ENCODE measurements around the gene VGF. TPM values are rescaled to one million over a fixed set of nuclear protein-coding genes. Genes with fewer than 3 reads are reported as not detected.
A peak's percentile ranks its signal among the peaks of the same experiment; 100 is the strongest.

Gene VGF
- total RNA-seq, 1 donor from 2014 or later = 0.65 TPM

DNA sequence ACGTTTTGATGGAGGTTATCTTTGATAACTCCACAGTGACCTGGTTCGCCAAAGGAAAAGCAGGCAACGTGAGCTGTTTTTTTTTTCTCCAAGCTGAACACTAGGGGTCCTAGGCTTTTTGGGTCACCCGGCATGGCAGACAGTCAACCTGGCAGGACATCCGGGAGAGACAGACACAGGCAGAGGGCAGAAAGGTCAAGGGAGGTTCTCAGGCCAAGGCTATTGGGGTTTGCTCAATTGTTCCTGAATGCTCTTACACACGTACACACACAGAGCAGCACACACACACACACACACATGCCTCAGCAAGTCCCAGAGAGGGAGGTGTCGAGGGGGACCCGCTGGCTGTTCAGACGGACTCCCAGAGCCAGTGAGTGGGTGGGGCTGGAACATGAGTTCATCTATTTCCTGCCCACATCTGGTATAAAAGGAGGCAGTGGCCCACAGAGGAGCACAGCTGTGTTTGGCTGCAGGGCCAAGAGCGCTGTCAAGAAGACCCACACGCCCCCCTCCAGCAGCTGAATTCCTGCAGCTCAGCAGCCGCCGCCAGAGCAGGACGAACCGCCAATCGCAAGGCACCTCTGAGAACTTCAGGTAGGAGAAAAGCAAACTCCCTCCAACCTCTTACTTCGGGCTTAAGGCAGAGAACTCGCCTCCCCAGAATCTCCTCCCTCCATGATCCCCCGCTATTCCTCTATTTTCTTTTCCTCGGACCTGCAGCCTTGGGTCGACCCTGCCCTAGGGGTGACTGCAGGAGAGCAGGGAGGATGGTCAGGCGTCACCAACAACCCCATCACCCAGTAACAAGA, 38.5 kb downstream of the VGF start, which contains the start of gene SERPINE1:
Gene SERPINE1 (plus strand): TSS at position 454 of the 809 bp plus-strand sequence. CDS start 1,290 bp downstream, outside the sequence.
- no peak within 1 kb of the TSS for H3K27ac ChIP-seq
- no peak within 1 kb of the TSS for H2AFZ ChIP-seq (replicated peaks)
- H3K27ac Mint-ChIP-seq = peak within 1 kb of the TSS; percentile 38
- H3K9me3 Mint-ChIP-seq = peaks cover 10% of the 10 kb centered on the region
- no peaks in the 10 kb centered on the region for H3K9me3 ChIP-seq (ENCODE audit: low read depth)
- TF ChIP-seq, protein P1, sequence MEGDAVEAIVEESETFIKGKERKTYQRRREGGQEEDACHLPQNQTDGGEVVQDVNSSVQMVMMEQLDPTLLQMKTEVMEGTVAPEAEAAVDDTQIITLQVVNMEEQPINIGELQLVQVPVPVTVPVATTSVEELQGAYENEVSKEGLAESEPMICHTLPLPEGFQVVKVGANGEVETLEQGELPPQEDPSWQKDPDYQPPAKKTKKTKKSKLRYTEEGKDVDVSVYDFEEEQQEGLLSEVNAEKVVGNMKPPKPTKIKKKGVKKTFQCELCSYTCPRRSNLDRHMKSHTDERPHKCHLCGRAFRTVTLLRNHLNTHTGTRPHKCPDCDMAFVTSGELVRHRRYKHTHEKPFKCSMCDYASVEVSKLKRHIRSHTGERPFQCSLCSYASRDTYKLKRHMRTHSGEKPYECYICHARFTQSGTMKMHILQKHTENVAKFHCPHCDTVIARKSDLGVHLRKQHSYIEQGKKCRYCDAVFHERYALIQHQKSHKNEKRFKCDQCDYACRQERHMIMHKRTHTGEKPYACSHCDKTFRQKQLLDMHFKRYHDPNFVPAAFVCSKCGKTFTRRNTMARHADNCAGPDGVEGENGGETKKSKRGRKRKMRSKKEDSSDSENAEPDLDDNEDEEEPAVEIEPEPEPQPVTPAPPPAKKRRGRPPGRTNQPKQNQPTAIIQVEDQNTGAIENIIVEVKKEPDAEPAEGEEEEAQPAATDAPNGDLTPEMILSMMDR (IDR thresholded peaks at IDR 0.05) = peak; percentile 29
- TF ChIP-seq EZH2 (IDR thresholded peaks at IDR 0.05) = no peak
- no peak for TF ChIP-seq EZH2phosphoT487 (IDR thresholded peaks at IDR 0.05)
- H3K4me1 ChIP-seq = peaks cover 24% of the 10 kb centered on the region
- peaks cover 42% of the 10 kb centered on the region for H3K4me1 Mint-ChIP-seq
- peak within 1 kb of the TSS; percentile 73 for H3K4me3 Mint-ChIP-seq
- H3F3A ChIP-seq (ENCODE audit: low read depth) = peaks cover 13% of the 10 kb centered on the region
- peak within 1 kb of the TSS; percentile 74 for H3K4me2 ChIP-seq
- H3K27me3 ChIP-seq = no peaks in the 10 kb centered on the region
- no peaks in the 10 kb centered on the region for H3K36me3 ChIP-seq
- no peaks in the 10 kb centered on the region for H4K20me1 ChIP-seq (ENCODE audit: low read depth)
- peak; percentile 75 for DNase-seq (ENCODE audit: low spot score)
- H3K27me3 Mint-ChIP-seq (ENCODE audit: insufficient read depth, low read depth) = peaks cover 16% of the 10 kb centered on the region
- H3K9ac ChIP-seq = no peak within 1 kb of the TSS
- H3K79me2 ChIP-seq (ENCODE audit: low read depth) = no peaks in the 10 kb centered on the region
- H3K4me3 ChIP-seq = peak within 1 kb of the TSS; percentile 26
- H3K36me3 Mint-ChIP-seq = peaks cover 2% of the 10 kb centered on the region

GRCh38 chr7:101125989-101126650, 39.2 kb downstream of the VGF start:
- peaks cover 44% of the 10 kb centered on the region for H3K4me1 Mint-ChIP-seq
- Histone ChIP-seq H3F3A (ENCODE audit: low read depth) (peaks cover 13% of the 10 kb centered on the region), H3K9me3 (ENCODE audit: low read depth) (no peaks in the 10 kb centered on the region), H3K79me2 (ENCODE audit: low read depth) (no peaks in the 10 kb centered on the region), H3K27me3 (no peaks in the 10 kb centered on the region), H3K36me3 (no peaks in the 10 kb centered on the region), H3K27ac (no peak overlapping the region), H2AFZ (replicated peaks) (no peak overlapping the region), H3K4me3 (no peak overlapping the region), H3K4me2 (peak overlapping the region; percentile 74), H3K4me1 (peaks cover 27% of the 10 kb centered on the region), H4K20me1 (ENCODE audit: low read depth) (no peaks in the 10 kb centered on the region), H3K9ac (no peak overlapping the region)
- H3K9me3 Mint-ChIP-seq = peaks cover 10% of the 10 kb centered on the region
- H3K27me3 Mint-ChIP-seq (ENCODE audit: insufficient read depth, low read depth) = peaks cover 16% of the 10 kb centered on the region
- H3K36me3 Mint-ChIP-seq = no peaks in the 10 kb centered on the region
- H3K27ac Mint-ChIP-seq = peak overlapping the region; percentile 16
- DNase-seq (ENCODE audit: low spot score) = no peak
- peak overlapping the region; percentile 60 for H3K4me3 Mint-ChIP-seq
- TF ChIP-seq, protein P1 (IDR thresholded peaks at IDR 0.05) = no peak
- no peak for TF ChIP-seq EZH2phosphoT487 (IDR thresholded peaks at IDR 0.05)
- no peak for TF ChIP-seq EZH2 (IDR thresholded peaks at IDR 0.05)

- no peak overlapping the region for H3K9ac ChIP-seq
- H3K27me3 ChIP-seq = no peaks in the 10 kb centered on the region
- Mint-ChIP-seq H3K9me3 (peaks cover 10% of the 10 kb centered on the region), H3K27me3 (ENCODE audit: insufficient read depth, low read depth) (peaks cover 16% of the 10 kb centered on the region), H3K4me1 (peaks cover 50% of the 10 kb centered on the region), H3K27ac (peak overlapping the region; percentile 67), H3K36me3 (no peaks in the 10 kb centered on the region), H3K4me3 (no peak overlapping the region)
- H4K20me1 ChIP-seq (ENCODE audit: low read depth) = no peaks in the 10 kb centered on the region
- peak overlapping the region; percentile 10 for H3K4me2 ChIP-seq
- no peak overlapping the region for H3K4me3 ChIP-seq
- H3K27ac ChIP-seq = no peak overlapping the region
- H3F3A ChIP-seq (ENCODE audit: low read depth) = peaks cover 18% of the 10 kb centered on the region
- H2AFZ ChIP-seq (replicated peaks) = no peak overlapping the region
- peaks cover 27% of the 10 kb centered on the region for H3K4me1 ChIP-seq
- no peaks in the 10 kb centered on the region for H3K36me3 ChIP-seq
- no peak for DNase-seq (ENCODE audit: low spot score)
- TF ChIP-seq, protein P1 (IDR thresholded peaks at IDR 0.05) = no peak
- no peak for TF ChIP-seq EZH2 (IDR thresholded peaks at IDR 0.05)
- TF ChIP-seq EZH2phosphoT487 (IDR thresholded peaks at IDR 0.05) = no peak
- no peaks in the 10 kb centered on the region for H3K79me2 ChIP-seq (ENCODE audit: low read depth)
- no peaks in the 10 kb centered on the region for H3K9me3 ChIP-seq (ENCODE audit: low read depth)
Measured at GRCh38 chr7:101124376-101125056, 40.9 kb downstream of the VGF start.

Data from neural progenitor cell (in vitro differentiated cells).